Panc1 (cell line): Measurements from ENCODE around the gene PARD6G.

Source experiments
- POLR2AphosphoS5 ChIP-seq: IDR thresholded peaks from 2 replicates; pipeline ENCODE4 v1.6.1; 2012; ENCODE audit warnings: mild to moderate bottlenecking, low read depth, low read length, moderate library complexity
- TCF7L2 ChIP-seq: IDR thresholded peaks from 2 replicates; pipeline ENCODE4 v1.6.1; 2011; ENCODE audit warnings: mild to moderate bottlenecking, low read depth, low read length, inconsistent platforms
- TF ChIP-seq, protein P1 (sequence below): fragments of 450-650 bp; IDR thresholded peaks from 2 replicates; pipeline ENCODE4 v1.5.1; 2017; ENCODE audit warnings: mild to moderate bottlenecking
- TF ChIP-seq, protein P2 (sequence below), 2 experiments: IDR thresholded peaks; 2 replicates each; pipeline ENCODE4 v1.6.1; 2011 to 2012; ENCODE audit warnings: low read depth in 2 of 2, control low read depth in 1 of 2, low read length in 1 of 2, mild to moderate bottlenecking in 1 of 2, moderate library complexity in 1 of 2; ENCODE audit not compliant: insufficient read depth in 1 of 2

DNA sequence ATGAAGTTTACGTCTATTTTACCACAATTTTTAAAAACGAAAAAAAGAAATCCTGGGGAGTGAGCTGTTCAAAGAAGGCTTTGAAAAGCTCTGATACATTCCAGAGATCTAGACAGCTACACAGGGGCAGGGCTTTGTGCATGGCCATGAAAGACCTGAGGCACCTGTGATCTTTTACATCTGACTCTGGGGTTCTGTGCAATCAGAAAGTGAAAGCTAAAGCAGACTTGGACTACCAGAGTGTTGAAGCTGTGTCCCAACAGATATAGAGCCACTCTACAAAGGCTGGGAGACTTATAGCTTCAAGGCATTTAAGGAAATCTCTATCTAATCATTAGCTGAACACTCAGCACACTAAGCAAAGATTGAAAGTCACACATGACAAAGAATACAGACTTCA lies 34.1 kb downstream of the PARD6G start:
- TF ChIP-seq, protein P1, sequence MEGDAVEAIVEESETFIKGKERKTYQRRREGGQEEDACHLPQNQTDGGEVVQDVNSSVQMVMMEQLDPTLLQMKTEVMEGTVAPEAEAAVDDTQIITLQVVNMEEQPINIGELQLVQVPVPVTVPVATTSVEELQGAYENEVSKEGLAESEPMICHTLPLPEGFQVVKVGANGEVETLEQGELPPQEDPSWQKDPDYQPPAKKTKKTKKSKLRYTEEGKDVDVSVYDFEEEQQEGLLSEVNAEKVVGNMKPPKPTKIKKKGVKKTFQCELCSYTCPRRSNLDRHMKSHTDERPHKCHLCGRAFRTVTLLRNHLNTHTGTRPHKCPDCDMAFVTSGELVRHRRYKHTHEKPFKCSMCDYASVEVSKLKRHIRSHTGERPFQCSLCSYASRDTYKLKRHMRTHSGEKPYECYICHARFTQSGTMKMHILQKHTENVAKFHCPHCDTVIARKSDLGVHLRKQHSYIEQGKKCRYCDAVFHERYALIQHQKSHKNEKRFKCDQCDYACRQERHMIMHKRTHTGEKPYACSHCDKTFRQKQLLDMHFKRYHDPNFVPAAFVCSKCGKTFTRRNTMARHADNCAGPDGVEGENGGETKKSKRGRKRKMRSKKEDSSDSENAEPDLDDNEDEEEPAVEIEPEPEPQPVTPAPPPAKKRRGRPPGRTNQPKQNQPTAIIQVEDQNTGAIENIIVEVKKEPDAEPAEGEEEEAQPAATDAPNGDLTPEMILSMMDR: no peak
- TF ChIP-seq, protein P2, sequence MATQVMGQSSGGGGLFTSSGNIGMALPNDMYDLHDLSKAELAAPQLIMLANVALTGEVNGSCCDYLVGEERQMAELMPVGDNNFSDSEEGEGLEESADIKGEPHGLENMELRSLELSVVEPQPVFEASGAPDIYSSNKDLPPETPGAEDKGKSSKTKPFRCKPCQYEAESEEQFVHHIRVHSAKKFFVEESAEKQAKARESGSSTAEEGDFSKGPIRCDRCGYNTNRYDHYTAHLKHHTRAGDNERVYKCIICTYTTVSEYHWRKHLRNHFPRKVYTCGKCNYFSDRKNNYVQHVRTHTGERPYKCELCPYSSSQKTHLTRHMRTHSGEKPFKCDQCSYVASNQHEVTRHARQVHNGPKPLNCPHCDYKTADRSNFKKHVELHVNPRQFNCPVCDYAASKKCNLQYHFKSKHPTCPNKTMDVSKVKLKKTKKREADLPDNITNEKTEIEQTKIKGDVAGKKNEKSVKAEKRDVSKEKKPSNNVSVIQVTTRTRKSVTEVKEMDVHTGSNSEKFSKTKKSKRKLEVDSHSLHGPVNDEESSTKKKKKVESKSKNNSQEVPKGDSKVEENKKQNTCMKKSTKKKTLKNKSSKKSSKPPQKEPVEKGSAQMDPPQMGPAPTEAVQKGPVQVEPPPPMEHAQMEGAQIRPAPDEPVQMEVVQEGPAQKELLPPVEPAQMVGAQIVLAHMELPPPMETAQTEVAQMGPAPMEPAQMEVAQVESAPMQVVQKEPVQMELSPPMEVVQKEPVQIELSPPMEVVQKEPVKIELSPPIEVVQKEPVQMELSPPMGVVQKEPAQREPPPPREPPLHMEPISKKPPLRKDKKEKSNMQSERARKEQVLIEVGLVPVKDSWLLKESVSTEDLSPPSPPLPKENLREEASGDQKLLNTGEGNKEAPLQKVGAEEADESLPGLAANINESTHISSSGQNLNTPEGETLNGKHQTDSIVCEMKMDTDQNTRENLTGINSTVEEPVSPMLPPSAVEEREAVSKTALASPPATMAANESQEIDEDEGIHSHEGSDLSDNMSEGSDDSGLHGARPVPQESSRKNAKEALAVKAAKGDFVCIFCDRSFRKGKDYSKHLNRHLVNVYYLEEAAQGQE (IDR thresholded peaks at IDR 0.05; ENCODE audit: insufficient read depth in 1 of 2, low read depth in 2 of 2, low read length in 1 of 2): no peak
- TF ChIP-seq POLR2AphosphoS5 (no peak), TCF7L2 (no peak)
